Activated CD4-positive, CD25-positive, alpha-beta regulatory T cell treated with anti-CD3 and anti-CD28 coated beads, Interleukin-2, amount 50 U/mL, for 16 hours (primary cell): ENCODE data around the gene SYNGR3.
A peak's percentile ranks its signal among the peaks of the same experiment; 100 is the strongest.
"Not testable (repeated sequence)": the region's sequence is repeated elsewhere in the genome, so short reads cannot be mapped to it uniquely, and the experiment has no call there.

Experiments
- DNase-seq: peaks from one replicate; pipeline ENCODE4 v3.0.0-alpha.2; 2020; ENCODE audit warnings: low read depth, low spot score

Gene SYNGR3

GRCh38 chr16:1989209-1990100 is at the start of gene SYNGR3:
Gene SYNGR3, plus strand, starts transcription at chr16:1989970. Its CDS starts 133 bp downstream, at chr16:1990103.
- DNase-seq, result no peak

GRCh38 chr16:1940273-1941161 is 49.3 kb upstream of the SYNGR3 start:
- no peak for DNase-seq

GRCh38 chr16:1941162-1942046 is 48.4 kb upstream of the SYNGR3 start:
- DNase-seq, result no peak

- DNase-seq, result no peak
Measured at GRCh38 chr16:1942047-1942809, 47.5 kb upstream of the SYNGR3 start.

- peak; percentile 97 for DNase-seq
Measured at GRCh38 chr16:1942810-1943726, 46.7 kb upstream of the SYNGR3 start, which contains the start of gene MSRB1. Gene MSRB1, minus strand, starts transcription at chr16:1943199. Its CDS starts 43 bp downstream, at chr16:1943156.

GRCh38 chr16:1944612-1945199 is 45.1 kb upstream of the SYNGR3 start:
- no peak for DNase-seq

- DNase-seq, result no peak
Measured at GRCh38 chr16:1945559-1946391, 44.0 kb upstream of the SYNGR3 start.

GRCh38 chr16:1946495-1947368 is 43.0 kb upstream of the SYNGR3 start:
- no peak for DNase-seq

- DNase-seq, result no peak
Measured at GRCh38 chr16:1947369-1947670, 42.5 kb upstream of the SYNGR3 start.

GRCh38 chr16:1949507-1949906 is 40.3 kb upstream of the SYNGR3 start:
- no peak for DNase-seq

- DNase-seq, result no peak
Measured at GRCh38 chr16:1950047-1950446, 39.7 kb upstream of the SYNGR3 start.

GRCh38 chr16:1950559-1950958 is 39.2 kb upstream of the SYNGR3 start:
- DNase-seq, result no peak

GRCh38 chr16:1953734-1954133 is 36.0 kb upstream of the SYNGR3 start:
- DNase-seq, result no peak

- not testable (repeated sequence) for DNase-seq
Measured at GRCh38 chr16:1957434-1958142, 32.2 kb upstream of the SYNGR3 start.

- DNase-seq, result not testable (repeated sequence)
Measured at GRCh38 chr16:1958143-1958491, 31.7 kb upstream of the SYNGR3 start.

- DNase-seq, result no peak
Measured at GRCh38 chr16:1958715-1959268, 31.0 kb upstream of the SYNGR3 start.
